Stomach (tissue), 19 donors: ENCODE measurements around the gene LNPEP. TPM values are rescaled to one million over a fixed set of nuclear protein-coding genes. Genes with fewer than 3 reads are reported as not detected.

Source experiments
- DNase-seq, 2 donors: peaks; one replicate each; pipeline versions ENCODE4 v3.0.0 to v3.0.0-alpha.2; 2013 to 2019
- H3K27ac ChIP-seq, 5 donors: fragments of 200-600 bp in 4 of 5; sonication (generic) in 4 of 5; one replicate each; pipeline ENCODE4 v1.5.1; 2013 to 2019; ENCODE audit warnings: mild to moderate bottlenecking in 1 of 5, moderate library complexity in 1 of 5
- H3K27me3 ChIP-seq, 3 donors: fragments of 200-600 bp; sonication (generic); one replicate each; pipeline ENCODE4 v1.5.1; 2017 to 2019; ENCODE audit warnings: mixed run types in 1 of 3
- H3K36me3 ChIP-seq, 4 donors: fragments of 200-600 bp; sonication (generic); 1 replicate in 3 of 4; 2 replicates in 1 of 4; pipeline ENCODE4 v1.5.1; 2016 to 2019
- H3K4me1 ChIP-seq, 4 donors: fragments of 200-600 bp; sonication (generic); one replicate each; pipeline ENCODE4 v1.5.1; 2016 to 2019
- H3K4me3 ChIP-seq, 4 donors: fragments of 200-600 bp; sonication (generic) in 3 of 4; one replicate each; pipeline ENCODE4 v1.5.1; 2016 to 2019; ENCODE audit warnings: mild to moderate bottlenecking in 1 of 4
- H3K9me3 ChIP-seq, 4 donors: fragments of 200-600 bp; sonication (generic); one replicate each; pipeline ENCODE4 v1.5.1; 2016 to 2019
- EP300 ChIP-seq: sonication (generic); formaldehyde crosslinking; IDR thresholded peaks from one replicate; pipeline ENCODE4 v1.6.1; 2017; ENCODE audit warnings: antibody characterized with exemption
- POLR2A ChIP-seq, 4 donors: fragments of 450-650 bp; IDR thresholded peaks; one replicate each; pipeline ENCODE4 v1.6.1; 2016; ENCODE audit warnings: antibody characterized with exemption in 4 of 4, control low read depth in 2 of 4, mild to moderate bottlenecking in 1 of 4, moderate library complexity in 1 of 4
- POLR2AphosphoS5 ChIP-seq, 3 donors: sonication (generic); formaldehyde crosslinking; IDR thresholded peaks; one replicate each; pipeline ENCODE4 v1.6.1; 2016; ENCODE audit warnings: antibody characterized with exemption in 3 of 3
- WGBS, 5 donors: extraction: QIAGEN DNeasy Blood & Tissue Kit in 3 of 5; methylation state at CpG; one replicate each; pipeline versions ENCODE4 v1.1.5 to v1.1.7; 2013 to 2018; 5-methylcytosine and 5-hydroxymethylcytosine counted together
- intact Hi-C: fragments of 100-400 bp; cut with DNase I; formaldehyde crosslinking; loops from one replicate; pipeline ENCODE4 v1.15.1; 2023; ENCODE audit warnings: low total_unique reads
- long read RNA-seq, 10 donors: transcript quantifications; one replicate each; lab custom pipeline, GENCODE V29; 2026
- polyA plus RNA-seq, 3 donors: library from polyadenylated mRNA; stranded (reverse); fragments of 200-250 nt; gene quantifications; one replicate each; pipeline ENCODE4 v1.2.3, GENCODE V29; 2013
- total RNA-seq, 5 donors: library from RNA; depleted of rRNA; stranded (reverse); fragments of >200 nt; gene quantifications; one replicate each; pipeline versions ENCODE4 v1.1.0 to v1.2.3, GENCODE V29; 2014 to 2016
- TF ChIP-seq, protein P1 (sequence below), 7 experiments: fragments of 450-650 bp in 4 of 7; fragments of 200-600 bp in 3 of 7; sonication (generic) in 3 of 7; IDR thresholded peaks; one replicate each; pipeline ENCODE4 v1.5.1; 2016 to 2019; ENCODE audit warnings: antibody characterized with exemption in 7 of 7, control low read depth in 2 of 7, mild to moderate bottlenecking in 1 of 7
- donor health status: healthy with polysubstance abuse.
- donor health status: Bipolar disorder and iron deficiency.
- donor health status: healthy.

LNPEP gene
- total RNA-seq (100 to 1,000 TPM in 1 of 5 donors, 10 to 100 TPM in 3, 1 to 10 TPM in 1; 8.1 to 160 (median 71.9) TPM), polyA plus RNA-seq (1 to 10 TPM; 2.0 to 5.1 (median 2.4) TPM)
- long read RNA-seq, donor 1: 0 reads
- long read RNA-seq, donor 2, full-length matches to known transcripts: 1 of 1 reads
- long read RNA-seq, donor 2, partial matches to known transcripts: 0 of 1 reads
- long read RNA-seq, donor 2, other reads (novel, unspliced or antisense): 0 of 1 reads
- long read RNA-seq, donor 3, full-length matches to known transcripts: 1 of 1 reads
- long read RNA-seq, donor 3, partial matches to known transcripts: 0 of 1 reads
- long read RNA-seq, donor 3, other reads (novel, unspliced or antisense): 0 of 1 reads
- long read RNA-seq, donor 4: 0 reads
- long read RNA-seq, donor 5, full-length matches to known transcripts: 2 of 2 reads
- long read RNA-seq, donor 5, partial matches to known transcripts: 0 of 2 reads
- long read RNA-seq, donor 5, other reads (novel, unspliced or antisense): 0 of 2 reads
- long read RNA-seq, donor 6: 0 reads
- long read RNA-seq, donor 7: 0 reads
- long read RNA-seq, donor 8, full-length matches to known transcripts: 3 of 3 reads
- long read RNA-seq, donor 8, partial matches to known transcripts: 0 of 3 reads
- long read RNA-seq, donor 8, other reads (novel, unspliced or antisense): 0 of 3 reads
- long read RNA-seq, donor 9: 0 reads
- long read RNA-seq, donor 10: 0 reads

DNA sequence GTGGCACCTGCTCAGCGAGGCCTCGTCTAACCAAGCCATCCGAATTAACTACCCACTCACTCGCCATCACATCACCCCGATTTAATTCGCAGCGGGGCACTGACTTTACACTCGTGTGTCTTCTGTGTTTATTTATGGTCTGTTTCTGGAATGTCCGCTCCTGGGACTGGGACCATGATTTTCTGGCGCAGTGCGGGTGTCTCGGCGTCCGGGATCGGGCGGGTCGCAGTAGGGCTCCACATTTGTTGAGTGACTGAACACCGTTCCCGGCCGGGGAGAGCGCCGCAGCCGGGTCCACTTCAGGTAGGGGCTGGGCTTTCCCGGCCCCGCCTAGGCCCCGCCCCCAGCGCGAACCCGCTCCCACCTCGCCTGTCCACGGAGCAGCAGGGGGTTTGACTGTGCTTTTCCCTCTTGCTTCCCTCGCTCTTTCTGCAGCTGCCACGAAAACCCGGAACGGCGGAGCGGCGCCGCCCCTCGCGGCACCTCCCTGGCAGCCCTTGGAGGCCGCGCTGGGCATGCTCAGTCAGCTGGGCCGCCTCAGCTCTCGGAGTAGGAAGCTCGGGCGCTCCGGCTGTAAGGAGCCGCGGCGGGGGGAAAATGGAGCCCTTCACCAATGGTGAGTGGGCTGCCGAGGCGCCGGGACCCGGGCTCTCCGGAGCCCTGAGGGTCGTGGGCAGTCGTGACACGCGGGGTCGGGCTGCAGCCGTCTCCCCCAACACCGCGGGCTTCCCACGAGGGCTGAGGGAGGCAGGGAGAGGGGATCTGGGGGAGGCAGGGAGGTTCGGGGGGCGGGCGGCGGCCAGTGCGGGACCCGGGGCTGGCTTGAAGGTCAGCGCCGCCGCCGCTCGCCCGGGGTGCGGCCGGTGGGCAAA is at the start of gene LNPEP:
LNPEP (plus strand) TSS at position 522 of the 872 bp plus-strand sequence; CDS start at position 598, 76 bp downstream.
- peak within 1 kb of the TSS; percentile 90 to 95 (median 92) for H3K4me3 ChIP-seq
- peaks cover 18 to 64% (median 46%) of the 10 kb centered on the region in 4 donors for H3K4me1 ChIP-seq
- intact Hi-C loops: no loop called here
- no peaks in the 10 kb centered on the region for H3K9me3 ChIP-seq
- no peaks in the 10 kb centered on the region for H3K27me3 ChIP-seq
- TF ChIP-seq, protein P1, sequence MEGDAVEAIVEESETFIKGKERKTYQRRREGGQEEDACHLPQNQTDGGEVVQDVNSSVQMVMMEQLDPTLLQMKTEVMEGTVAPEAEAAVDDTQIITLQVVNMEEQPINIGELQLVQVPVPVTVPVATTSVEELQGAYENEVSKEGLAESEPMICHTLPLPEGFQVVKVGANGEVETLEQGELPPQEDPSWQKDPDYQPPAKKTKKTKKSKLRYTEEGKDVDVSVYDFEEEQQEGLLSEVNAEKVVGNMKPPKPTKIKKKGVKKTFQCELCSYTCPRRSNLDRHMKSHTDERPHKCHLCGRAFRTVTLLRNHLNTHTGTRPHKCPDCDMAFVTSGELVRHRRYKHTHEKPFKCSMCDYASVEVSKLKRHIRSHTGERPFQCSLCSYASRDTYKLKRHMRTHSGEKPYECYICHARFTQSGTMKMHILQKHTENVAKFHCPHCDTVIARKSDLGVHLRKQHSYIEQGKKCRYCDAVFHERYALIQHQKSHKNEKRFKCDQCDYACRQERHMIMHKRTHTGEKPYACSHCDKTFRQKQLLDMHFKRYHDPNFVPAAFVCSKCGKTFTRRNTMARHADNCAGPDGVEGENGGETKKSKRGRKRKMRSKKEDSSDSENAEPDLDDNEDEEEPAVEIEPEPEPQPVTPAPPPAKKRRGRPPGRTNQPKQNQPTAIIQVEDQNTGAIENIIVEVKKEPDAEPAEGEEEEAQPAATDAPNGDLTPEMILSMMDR (IDR thresholded peaks at IDR 0.05): no peak
- TF ChIP-seq POLR2AphosphoS5 (IDR thresholded peaks at IDR 0.05) (peak; percentile 92 to 98 (median 92)), POLR2A (IDR thresholded peaks at IDR 0.05) (peak in 1 of 4 donors; percentile 50), EP300 (no peak)
- H3K36me3 ChIP-seq: no peaks in the 10 kb centered on the region
- WGBS, 5 donors: 0 to 1% (median 1%) methylated on average over 41 to 79 of the region's 79 CpGs
- H3K27ac ChIP-seq: peak within 1 kb of the TSS; percentile 95 to 99 (median 97)
- peak; percentile 97 to 99 for DNase-seq

DNA sequence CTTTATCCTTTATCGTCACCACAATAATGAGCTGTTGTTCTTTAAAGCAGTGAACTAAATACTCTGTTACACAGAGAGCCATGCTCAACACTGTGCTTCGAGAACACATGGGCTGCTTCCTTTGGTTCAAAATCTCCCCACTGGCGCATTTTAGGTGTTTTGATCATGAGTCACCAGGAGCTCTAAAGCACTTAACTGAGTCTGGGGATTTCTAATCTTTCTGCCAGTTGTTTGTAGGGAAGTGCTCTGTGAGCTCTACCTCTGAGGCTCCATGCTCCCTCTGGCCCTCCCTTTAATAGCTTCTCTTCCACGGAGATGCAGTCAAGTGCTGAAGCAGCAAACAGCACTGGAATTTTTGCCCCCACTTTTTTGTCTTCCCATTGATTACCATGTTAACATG is 42.5 kb upstream of the LNPEP start:
- no peaks in the 10 kb centered on the region for H3K9me3 ChIP-seq
- peaks cover 10 to 89% (median 66%) of the 10 kb centered on the region in 4 donors for H3K36me3 ChIP-seq
- DNase-seq: no peak
- H3K4me3 ChIP-seq: no peak overlapping the region
- H3K27ac ChIP-seq: no peak overlapping the region
- H3K4me1 ChIP-seq: no peaks in the 10 kb centered on the region
- intact Hi-C loops: no loop called here
- no peaks in the 10 kb centered on the region for H3K27me3 ChIP-seq
- 68 to 85% (median 78%) methylated on average over 4 of the region's 4 CpGs for WGBS, 5 donors
- TF ChIP-seq POLR2AphosphoS5 (IDR thresholded peaks at IDR 0.05): no peak
- no peak for TF ChIP-seq EP300
- TF ChIP-seq, protein P1 (IDR thresholded peaks at IDR 0.05): no peak
- TF ChIP-seq POLR2A (IDR thresholded peaks at IDR 0.05): no peak

DNA sequence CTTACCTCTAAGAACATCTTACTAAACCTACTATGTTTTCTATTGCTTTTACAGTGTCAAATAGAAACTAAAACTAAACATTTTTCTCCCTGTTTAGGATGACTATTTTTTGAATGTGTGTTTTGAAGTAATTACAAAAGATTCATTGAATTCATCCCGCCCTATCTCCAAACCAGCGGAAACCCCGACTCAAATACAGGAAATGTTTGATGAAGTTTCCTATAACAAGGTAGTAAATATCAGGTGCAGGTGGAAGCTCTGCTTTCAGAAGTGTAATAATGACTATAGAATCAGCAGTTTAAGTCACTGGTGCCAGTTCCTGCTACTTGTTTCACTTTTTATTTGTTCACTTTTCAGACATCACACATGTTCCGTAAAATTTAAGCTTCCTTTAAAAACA is 39.6 kb upstream of the LNPEP start:
- Histone ChIP-seq H3K27me3 (no peaks in the 10 kb centered on the region), H3K4me3 (no peak overlapping the region), H3K27ac (peak overlapping the region in 2 of 5 donors; percentile 22 to 38), H3K4me1 (no peaks in the 10 kb centered on the region), H3K9me3 (no peaks in the 10 kb centered on the region), H3K36me3 (peaks cover 10 to 93% (median 61%) of the 10 kb centered on the region in 4 donors)
- intact Hi-C loops: no loop called here
- TF ChIP-seq EP300 (no peak), POLR2AphosphoS5 (IDR thresholded peaks at IDR 0.05) (no peak), POLR2A (IDR thresholded peaks at IDR 0.05) (no peak)
- TF ChIP-seq, protein P1 (IDR thresholded peaks at IDR 0.05): no peak
- no peak for DNase-seq
- 62 to 78% (median 71%) methylated on average over 4 of the region's 4 CpGs for WGBS, 5 donors

DNA sequence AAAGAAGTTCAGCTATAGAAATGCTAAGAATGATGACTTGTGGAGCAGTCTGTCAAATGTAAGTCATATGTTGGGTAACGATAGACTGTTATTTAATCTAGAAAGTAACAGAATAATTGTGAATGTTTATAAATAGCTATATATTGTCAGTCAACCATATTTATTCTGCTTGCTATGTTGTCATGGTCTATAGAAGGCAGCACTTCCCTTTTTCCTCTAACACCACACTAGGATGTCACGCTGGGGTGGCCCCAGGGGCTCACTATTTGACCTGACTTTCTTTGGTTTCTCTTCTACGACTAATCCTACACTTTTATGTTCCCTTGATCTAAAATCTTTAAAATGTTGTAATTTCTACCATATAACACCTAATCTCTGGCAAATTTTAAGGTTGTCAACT is 39.1 kb upstream of the LNPEP start:
- WGBS, 5 donors: 52 to 86% (median 74%) methylated on average over 3 of the region's 3 CpGs
- Histone ChIP-seq H3K9me3 (no peaks in the 10 kb centered on the region), H3K27ac (peak overlapping the region in 2 of 5 donors; percentile 22 to 38), H3K4me1 (no peaks in the 10 kb centered on the region), H3K4me3 (no peak overlapping the region), H3K27me3 (no peaks in the 10 kb centered on the region), H3K36me3 (peaks cover 10 to 94% (median 66%) of the 10 kb centered on the region in 4 donors)
- TF ChIP-seq EP300 (no peak), POLR2AphosphoS5 (IDR thresholded peaks at IDR 0.05) (no peak), POLR2A (IDR thresholded peaks at IDR 0.05) (no peak)
- TF ChIP-seq, protein P1 (IDR thresholded peaks at IDR 0.05): no peak
- intact Hi-C loops: no loop called here
- DNase-seq: peak in 1 of 2 donors; percentile 22
